MCF 10A (cell line): Measurements from ENCODE around the gene HMCES. TPM values are rescaled to one million over a fixed set of nuclear protein-coding genes. Genes with fewer than 3 reads are reported as not detected.

Experiments used
- BruUV-seq: library from RNA; stranded (reverse); fragments of 400-500 nt; replicated peaks from 2 replicates; lab custom pipeline; 2021; lab: Mats Ljungman, UMichigan
- CTCF ChIA-PET: fragments of 300-600 bp; sonication (Branson Sonifier 250); formaldehyde crosslinking; extraction: SDS; loops from one replicate; lab custom pipeline; 2021; ENCODE audit warnings: antibody characterized with exemption, inconsistent platforms; lab: Yijun Ruan, JAX
- POLR2A ChIA-PET: fragments of 300-600, 350-650 bp; sonication (Branson Sonifier 250); formaldehyde crosslinking; extraction: SDS; loops from one replicate; lab custom pipeline; 2020; ENCODE audit warnings: antibody characterized with exemption, inconsistent platforms; lab: Yijun Ruan, JAX
- DNase-seq: peaks from one replicate; pipeline ENCODE4 v3.0.0-alpha.2; 2018; ENCODE audit not compliant: unreplicated experiment
- H3K27ac Mint-ChIP-seq: one replicate; pipeline ENCODE4 v1.8.0; 2022; ENCODE audit warnings: mild to moderate bottlenecking, low read depth, mixed read lengths; ENCODE audit not compliant: unreplicated experiment
- H3K27me3 Mint-ChIP-seq: one replicate; pipeline ENCODE4 v1.8.0; 2022; ENCODE audit warnings: mixed read lengths; ENCODE audit not compliant: insufficient read depth, unreplicated experiment
- H3K36me3 Mint-ChIP-seq: one replicate; pipeline ENCODE4 v1.8.0; 2022; ENCODE audit warnings: mild to moderate bottlenecking, moderate library complexity, mixed read lengths; ENCODE audit not compliant: insufficient read depth, unreplicated experiment
- H3K4me1 Mint-ChIP-seq: one replicate; pipeline ENCODE4 v1.8.0; 2022; ENCODE audit warnings: mixed read lengths; ENCODE audit not compliant: insufficient read depth, unreplicated experiment
- H3K4me3 Mint-ChIP-seq: one replicate; pipeline ENCODE4 v1.8.0; 2022; ENCODE audit warnings: mild to moderate bottlenecking, moderate library complexity, mixed read lengths; ENCODE audit not compliant: unreplicated experiment
- H3K9me3 Mint-ChIP-seq: one replicate; pipeline ENCODE4 v1.8.0; 2022; ENCODE audit warnings: mixed read lengths; ENCODE audit not compliant: unreplicated experiment
- CTCF ChIP-seq: fragments of 200-600 bp; IDR thresholded peaks from one replicate; pipeline ENCODE4 v1.8.0; 2022; ENCODE audit warnings: antibody characterized with exemption, mild to moderate bottlenecking; ENCODE audit not compliant: unreplicated experiment
- intact Hi-C: fragments of 100-400 bp; cut with micrococcal nuclease; formaldehyde crosslinking; loops from 2 replicates; pipeline ENCODE4 v1.14.1; 2022
- total RNA-seq: library from RNA; stranded (reverse); gene quantifications from 2 replicates; pipeline ENCODE4 v1.2.3, GENCODE V29; 2022

Gene HMCES
- total RNA-seq, 1 experiment from 2014 or later = 42.8 TPM

GRCh38 chr3:129289201-129289921 lies 10.7 kb downstream of the HMCES start:
- DNase-seq = peak; percentile 48
- Mint-ChIP-seq H3K4me3 (no peak overlapping the region), H3K36me3 (peaks cover 49% of the 10 kb centered on the region), H3K27ac (no peak overlapping the region), H3K9me3 (no peaks in the 10 kb centered on the region), H3K27me3 (no peaks in the 10 kb centered on the region), H3K4me1 (no peaks in the 10 kb centered on the region)
- no peak for TF ChIP-seq CTCF
- intact Hi-C loops = no loop called here
- POLR2A ChIA-PET = interaction anchor here (0.5 to 0.9 kb wide), 2 partner anchors 9 to 248 kb away, joined by 3 read pairs; no protein-coding TSS in a partner anchor
- BruUV-seq = no TSS peak
- CTCF ChIA-PET = interaction anchor here (1.4 kb wide), 1 partner anchor 27 kb away, joined by 3 read pairs; a partner anchor contains a TSS

GRCh38 chr3:129291236-129291886 lies 12.7 kb downstream of the HMCES start:
- Mint-ChIP-seq H3K4me3 (no peak overlapping the region), H3K4me1 (no peaks in the 10 kb centered on the region), H3K9me3 (no peaks in the 10 kb centered on the region), H3K36me3 (peaks cover 57% of the 10 kb centered on the region), H3K27ac (no peak overlapping the region), H3K27me3 (no peaks in the 10 kb centered on the region)
- POLR2A ChIA-PET = interaction anchor here (1.0 to 1.7 kb wide), 3 partner anchors 8 to 25 kb away, joined by 3 to 6 read pairs (median 4); a partner anchor contains a TSS
- no peak for TF ChIP-seq CTCF
- DNase-seq = no peak
- BruUV-seq = no TSS peak
- intact Hi-C loops = no loop called here
- CTCF ChIA-PET = interaction anchor here (1.2 kb wide), 1 partner anchor 25 kb away, joined by 3 read pairs; a partner anchor contains a TSS

GRCh38 chr3:129295286-129295685 lies 16.6 kb downstream of the HMCES start:
- Mint-ChIP-seq H3K27ac (no peak overlapping the region), H3K9me3 (no peaks in the 10 kb centered on the region), H3K36me3 (peaks cover 63% of the 10 kb centered on the region), H3K4me1 (no peaks in the 10 kb centered on the region), H3K27me3 (no peaks in the 10 kb centered on the region), H3K4me3 (no peak overlapping the region)
- TF ChIP-seq CTCF = no peak
- CTCF ChIA-PET = interaction anchor here (0.6 kb wide), 1 partner anchor 9 kb away, joined by 3 read pairs; no protein-coding TSS in a partner anchor
- BruUV-seq = no TSS peak
- DNase-seq = no peak
- POLR2A ChIA-PET = interaction anchor here (1.0 to 1.9 kb wide), 2 partner anchors 12 to 18 kb away, joined by 3 to 6 read pairs; no protein-coding TSS in a partner anchor
- intact Hi-C loops = no loop called here
